Measurements from ENCODE around the gene ADCY1.

The ADCY1 gene

DNA sequence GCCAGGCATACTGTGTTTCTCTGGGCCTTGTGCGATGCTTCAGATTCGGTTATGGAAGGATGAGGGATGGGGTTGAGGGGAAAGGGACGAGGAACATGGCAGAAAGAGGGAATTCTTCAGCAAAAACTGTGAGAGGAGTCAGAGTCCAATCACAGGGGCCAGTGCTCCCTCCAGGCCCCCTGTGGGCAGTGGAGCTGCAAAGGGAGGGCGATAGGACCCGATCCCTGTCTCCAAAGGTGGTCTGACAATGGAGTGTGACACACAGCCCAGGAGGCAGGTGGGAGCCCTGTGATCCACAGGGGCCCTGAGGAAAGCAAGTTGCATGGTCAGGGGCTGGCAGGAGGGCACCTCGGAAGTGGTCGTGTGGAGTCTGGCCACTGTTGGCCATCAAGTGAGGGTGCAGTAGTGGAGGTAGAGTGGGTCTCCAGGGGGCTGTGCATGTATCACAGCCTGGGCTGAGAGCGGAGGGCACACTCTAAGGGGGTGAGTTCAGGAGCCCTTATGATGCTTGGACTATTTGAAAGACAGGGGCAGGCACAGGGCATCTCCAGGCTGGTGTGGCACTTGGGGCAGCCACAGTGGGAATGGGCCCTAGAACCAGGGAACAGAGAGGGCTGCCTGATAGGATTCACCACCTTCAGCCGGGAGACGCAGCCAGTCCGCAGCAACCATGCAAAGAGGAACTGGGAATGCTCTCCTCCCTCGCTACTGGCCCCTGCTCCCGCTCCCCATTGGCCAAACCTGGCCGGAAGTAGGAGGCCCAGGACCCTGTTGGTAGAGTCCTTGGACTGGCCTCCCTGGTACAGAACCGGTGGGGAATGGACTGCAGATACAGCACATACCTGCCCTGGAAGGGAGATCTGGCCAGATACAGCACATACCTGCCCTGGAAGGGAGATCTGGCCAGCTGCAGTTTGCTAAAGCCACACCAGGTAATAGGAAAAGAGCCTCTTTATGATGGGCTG lies 115.9 kb downstream of the ADCY1 start:
- no peak for DNase-seq (ENCODE audit: low read depth, low spot score)

DNA sequence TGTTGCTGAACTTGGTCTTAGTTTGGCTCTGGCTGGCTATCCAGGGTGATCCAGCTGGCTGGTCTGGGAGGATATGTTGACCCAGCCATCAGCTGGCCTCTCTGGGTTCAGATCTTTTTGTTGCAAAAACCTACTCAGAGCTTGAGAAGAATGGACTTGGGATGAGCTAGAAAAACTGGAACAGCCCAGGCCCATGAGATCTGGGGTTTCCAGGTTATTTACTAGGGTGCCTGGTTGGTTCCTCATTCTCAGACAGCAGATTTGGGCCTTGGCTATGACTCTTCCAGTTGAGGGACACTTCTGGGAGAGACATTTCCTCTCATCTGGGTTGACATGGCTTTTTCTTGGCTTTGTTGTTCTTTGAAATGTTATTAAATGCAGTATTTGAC lies 116.6 kb downstream of the ADCY1 start:
- DNase-seq (ENCODE audit: low read depth, low spot score), result no peak

DNA sequence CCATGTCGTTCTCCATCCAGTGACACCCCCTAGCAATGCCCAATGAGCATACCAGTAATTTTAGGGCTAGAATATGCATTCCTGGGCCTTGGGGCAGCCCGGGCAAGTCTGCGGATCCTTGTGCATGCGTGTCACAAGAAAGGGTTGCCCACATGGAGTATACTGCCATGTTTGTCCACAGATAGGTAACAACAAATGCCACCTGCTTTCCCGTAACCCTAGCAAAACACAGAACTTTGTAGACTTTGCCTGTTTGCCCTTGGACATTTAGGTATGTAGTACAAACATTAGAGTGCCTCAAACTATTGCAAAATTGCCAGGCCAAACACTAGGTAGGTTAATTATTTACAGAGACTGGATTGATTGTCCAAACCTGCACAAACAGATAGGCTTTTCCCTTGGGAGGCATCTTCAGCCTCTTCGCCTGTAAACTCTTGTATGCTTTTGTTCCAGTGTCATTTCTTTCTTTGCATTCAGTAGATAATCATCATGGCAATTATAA lies 117.0 kb downstream of the ADCY1 start:
- no peak for DNase-seq (ENCODE audit: low read depth, low spot score)

DNA sequence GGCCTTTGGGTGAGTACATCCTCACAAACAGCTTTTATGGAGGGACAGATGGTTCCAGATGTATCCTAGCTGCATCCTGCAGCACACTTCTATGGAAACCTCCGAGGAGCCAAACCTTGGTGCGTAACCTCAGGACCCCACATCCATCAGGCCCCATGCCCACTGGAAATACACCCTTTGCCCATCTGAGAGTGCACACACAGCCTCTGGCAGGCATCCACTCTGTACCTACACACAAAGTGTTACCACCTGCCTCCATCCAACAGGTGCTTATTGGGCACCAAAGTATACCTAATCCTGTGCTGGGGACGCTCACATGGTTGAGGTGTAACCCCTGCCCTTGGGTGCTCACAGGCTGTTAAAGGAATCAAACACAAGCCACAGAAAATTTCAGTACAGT lies 117.9 kb downstream of the ADCY1 start:
- DNase-seq (ENCODE audit: low read depth, low spot score), result no peak

DNA sequence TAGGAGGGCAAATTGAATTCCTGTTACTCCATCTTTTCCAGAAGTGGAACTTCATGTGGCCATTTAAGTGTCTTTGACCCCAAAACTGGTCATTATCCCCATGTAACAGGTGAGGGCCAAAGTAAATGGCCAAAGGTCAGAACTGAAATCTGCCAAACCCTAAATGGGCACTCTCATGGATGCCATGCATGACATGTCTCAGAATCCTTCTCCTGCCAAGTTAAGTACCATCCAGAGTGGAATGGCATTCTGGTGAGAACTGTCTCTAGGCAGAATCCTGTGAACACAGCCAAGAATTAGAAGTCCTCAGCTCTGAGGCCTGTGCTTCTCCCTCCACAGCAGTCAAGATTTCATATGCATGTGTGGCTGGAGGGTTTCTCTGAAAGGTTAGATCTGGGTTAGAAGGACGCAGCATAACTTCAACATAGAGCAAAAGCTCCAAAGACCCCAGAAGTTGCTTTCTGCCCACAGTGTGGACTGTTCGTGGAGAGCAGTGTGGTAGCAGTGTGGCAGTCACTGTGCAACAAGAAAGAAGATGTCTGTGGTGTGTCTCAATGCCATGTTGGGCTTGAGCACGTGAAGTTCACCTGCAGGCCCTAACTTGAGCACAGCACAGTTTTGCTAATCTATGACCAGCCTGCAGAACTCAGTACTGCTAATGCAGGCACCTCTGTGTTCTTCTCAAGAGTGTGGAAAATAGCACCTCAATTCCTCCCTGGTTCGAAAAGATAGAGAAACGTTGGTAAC lies 121.3 kb downstream of the ADCY1 start:
- no peak for DNase-seq (ENCODE audit: low read depth, low spot score)

DNA sequence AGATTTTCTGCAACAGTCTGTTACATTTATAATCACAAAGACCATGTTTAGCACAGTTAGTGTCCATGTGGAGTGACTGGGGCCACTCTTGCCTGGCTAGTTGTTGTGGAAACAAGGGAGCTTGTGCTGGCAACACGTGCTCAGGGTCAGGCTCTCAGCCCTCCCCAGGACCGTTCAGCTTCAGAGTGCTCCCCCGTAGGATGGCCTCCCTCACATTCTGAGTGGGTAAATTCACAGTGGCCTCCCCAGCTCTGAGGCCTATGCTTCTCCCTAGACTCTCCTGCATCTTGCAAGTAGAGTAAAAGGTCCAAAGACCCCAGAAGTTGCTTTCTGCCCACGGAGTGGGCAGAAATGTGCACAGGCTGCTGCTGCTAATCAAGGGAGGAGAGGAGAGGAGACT lies 122.3 kb downstream of the ADCY1 start:
- DNase-seq (ENCODE audit: low read depth, low spot score), result no peak

DNA sequence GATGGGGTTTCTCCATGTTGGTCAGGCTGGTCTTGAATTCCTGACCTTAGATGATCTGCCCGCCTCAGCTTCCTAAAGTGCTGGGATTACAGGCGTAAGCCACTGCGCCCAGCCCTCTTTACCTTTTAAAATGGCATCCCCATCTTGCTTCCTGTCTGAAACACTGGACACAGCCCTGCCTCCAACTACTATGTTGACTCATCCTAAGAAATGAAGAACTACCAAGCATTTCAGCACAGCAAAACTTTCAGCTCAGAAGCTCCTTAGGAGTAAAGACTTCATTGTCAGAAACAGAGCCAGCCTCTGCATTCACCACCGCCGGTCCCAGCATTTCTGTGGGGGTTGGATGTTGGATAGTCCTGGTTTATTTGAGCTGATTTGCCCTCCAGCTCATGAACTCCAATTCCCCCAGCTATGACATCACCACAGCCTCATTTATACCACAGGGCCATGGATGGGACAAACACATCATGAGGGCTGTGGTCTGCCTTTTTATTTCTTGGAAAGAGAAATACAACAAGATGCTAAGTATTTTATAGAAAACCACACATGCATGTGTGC lies 123.5 kb downstream of the ADCY1 start:
- DNase-seq (ENCODE audit: low read depth, low spot score), result no peak

DNA sequence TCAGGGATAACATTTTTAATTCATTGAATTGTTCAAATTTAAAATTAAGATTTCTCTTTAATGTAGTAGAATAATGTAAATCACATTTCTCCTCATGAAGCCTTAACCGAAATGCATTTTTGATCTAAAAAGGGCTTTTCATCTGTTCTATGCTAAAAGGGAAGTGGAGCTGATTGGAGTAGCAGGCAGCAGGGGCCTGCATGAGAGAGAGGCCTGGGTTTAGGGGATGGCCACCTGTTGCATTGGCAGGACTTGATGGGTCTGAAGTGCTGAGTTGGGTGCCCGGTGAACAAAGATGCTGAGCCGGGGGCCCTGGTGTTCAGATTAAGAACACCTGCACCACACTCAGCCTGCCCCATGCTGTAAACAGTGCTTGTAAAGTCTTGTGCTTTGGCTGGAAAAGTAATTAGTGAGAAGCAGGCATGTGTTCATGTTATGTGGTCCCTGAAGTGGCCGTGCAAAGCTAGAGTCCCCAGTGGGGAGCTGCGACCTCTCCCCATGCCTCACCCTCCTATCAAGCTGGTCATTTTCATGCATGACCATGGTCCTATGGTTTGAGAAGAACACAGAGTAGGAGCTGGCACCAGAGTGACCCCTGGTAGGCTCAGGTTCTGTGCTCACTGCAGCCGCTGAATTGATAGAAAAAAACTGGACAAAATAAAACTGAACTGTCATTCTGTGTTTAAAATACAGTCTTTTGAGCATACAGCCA lies 124.3 kb downstream of the ADCY1 start:
- no peak for DNase-seq (ENCODE audit: low read depth, low spot score)

DNA sequence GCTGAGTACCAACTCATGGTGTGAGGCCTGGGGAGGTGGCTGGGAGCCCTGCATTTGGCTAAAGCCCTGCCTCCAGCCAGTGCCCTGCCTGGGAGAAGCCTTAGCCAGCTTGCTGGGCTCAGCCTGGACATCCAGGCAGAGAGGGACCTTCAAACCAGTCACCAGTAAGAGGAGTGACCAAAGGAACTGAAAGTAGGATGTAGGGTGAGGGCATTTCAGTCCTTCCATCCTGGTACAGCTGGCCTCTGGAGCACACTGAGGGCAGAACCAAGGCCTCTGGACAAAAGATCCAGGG lies 124.8 kb downstream of the ADCY1 start:
- DNase-seq (ENCODE audit: low read depth, low spot score), result no peak

DNA sequence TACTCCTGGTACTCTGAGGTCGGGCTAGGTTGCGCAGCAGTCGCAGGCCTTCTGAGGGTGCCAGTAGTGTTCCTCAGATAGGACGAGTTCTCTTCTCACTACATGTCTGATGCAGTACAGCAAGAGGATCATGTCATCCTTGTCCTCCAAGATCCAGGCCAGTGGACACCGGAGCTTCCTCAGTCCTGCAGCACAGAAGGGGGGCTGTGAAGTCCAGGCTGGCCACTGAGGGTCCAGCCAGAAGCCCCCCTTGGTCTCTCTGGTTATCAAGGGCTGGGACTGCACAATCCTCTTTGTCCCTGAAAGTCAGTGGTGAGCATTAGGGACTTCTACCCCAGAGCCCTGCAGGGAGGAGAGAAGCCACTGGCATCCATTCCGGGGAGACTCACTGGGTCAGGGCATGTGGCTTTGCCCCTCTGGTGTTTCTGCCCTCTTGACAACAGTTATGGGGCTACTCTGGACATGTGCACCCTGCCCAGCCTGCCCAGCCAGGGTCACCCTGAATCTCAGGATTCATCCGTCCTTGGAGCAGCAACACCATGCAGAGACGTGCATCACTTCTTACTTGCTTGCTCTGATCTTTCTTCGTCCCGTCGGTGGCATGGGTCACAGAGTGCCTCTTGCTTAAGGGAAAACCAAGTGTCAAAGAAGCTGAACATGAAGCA lies 125.7 kb downstream of the ADCY1 start:
- no peak for DNase-seq (ENCODE audit: low read depth, low spot score)

DNA sequence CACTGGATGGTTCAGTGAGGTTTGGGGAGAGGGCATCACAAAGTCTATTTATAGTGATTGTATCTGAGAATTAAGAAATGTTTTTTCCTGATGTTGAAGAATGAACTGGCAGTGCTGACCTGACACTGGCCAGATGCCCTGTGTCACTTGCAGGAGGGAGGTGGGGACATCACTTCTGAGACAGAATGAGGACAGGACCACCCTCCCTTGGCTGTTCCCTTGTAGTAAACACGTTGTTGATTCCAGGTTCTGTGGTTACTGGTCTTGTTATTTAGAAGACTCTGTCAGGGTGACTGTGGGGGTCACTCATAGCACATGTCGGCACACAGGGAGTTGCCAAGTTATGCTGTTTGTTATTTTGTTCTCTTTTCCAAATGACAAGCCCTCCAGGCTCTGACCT lies 126.4 kb downstream of the ADCY1 start:
- no peak for DNase-seq (ENCODE audit: low read depth, low spot score)

DNA sequence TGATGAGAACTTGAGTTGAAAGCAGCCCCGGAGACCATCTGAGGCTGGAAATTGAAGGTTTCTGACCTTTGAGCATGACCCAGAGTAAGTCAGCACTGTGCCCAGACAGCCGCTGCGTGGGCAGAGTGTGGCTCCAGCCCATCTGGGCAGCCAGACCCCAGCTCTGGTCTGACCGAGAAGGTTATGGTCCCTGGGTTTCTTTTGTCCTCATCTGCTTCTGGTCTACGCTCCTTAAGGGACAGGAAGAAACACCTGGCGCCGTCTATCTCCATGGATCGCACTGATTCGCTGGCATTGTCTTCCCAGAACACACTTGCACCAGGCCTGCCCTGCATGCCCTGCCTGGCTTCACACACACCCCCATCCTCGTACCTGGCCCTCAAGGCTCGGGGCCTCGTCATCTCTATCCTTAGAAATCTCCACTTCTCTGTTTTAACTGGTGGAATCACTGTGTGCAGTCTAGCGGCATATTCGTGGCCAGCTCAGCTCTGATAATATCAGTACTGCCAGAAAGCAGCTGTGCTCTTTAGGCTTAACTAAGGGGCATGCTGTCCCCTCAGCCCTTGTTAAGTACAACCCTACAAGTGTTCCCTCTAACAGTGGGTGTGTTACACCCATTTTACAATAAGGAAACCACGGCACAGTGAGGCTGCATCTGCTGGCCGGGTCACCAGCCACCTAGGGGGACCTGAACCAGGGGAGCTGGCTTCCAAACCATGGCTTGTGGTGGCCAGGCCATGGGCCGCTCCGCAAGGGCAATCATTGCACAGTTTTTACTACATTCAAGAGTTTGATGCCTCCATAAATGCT lies 127.7 kb downstream of the ADCY1 start:
- no peak for DNase-seq (ENCODE audit: low read depth, low spot score)

DNA sequence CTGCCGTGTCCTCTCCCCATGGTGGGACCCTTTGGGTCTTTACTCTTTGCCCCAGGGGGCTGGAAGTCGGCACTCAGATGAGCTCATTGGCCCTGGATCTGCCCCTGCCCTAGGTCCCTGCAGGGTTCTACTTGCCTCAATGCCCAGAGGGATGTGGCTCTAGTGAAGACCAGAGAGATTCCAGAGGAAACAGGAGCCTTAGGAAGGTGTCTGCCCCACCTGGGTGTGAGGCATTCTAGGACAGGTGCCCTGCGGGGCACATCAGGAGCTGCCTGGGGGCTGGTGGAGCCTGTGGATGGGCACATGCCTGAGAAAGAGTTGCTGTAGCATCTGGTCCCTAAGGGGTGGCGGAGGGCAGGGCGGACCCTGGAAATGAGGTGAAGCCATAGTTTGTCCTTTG lies 128.6 kb downstream of the ADCY1 start:
- no peak for DNase-seq (ENCODE audit: low read depth, low spot score)

DNA sequence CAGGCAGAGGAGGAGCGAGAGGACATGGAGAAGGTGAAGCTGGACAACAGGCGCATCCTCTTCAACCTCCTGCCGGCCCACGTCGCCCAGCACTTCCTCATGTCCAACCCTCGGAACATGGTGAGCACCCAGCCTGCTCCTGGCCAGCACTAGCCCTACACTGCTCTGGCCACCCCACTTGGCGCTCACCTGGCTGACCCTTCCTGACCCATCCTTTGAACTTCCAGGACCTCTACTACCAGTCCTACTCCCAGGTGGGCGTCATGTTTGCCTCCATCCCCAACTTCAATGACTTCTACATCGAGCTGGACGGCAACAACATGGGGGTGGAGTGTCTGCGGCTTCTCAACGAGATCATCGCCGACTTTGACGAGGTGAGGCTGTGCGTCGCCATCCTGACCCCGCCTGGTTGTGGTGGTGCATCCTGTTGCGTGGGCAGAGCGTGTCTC lies 129.2 kb downstream of the ADCY1 start:
- no peak for DNase-seq (ENCODE audit: low read depth, low spot score)

DNA sequence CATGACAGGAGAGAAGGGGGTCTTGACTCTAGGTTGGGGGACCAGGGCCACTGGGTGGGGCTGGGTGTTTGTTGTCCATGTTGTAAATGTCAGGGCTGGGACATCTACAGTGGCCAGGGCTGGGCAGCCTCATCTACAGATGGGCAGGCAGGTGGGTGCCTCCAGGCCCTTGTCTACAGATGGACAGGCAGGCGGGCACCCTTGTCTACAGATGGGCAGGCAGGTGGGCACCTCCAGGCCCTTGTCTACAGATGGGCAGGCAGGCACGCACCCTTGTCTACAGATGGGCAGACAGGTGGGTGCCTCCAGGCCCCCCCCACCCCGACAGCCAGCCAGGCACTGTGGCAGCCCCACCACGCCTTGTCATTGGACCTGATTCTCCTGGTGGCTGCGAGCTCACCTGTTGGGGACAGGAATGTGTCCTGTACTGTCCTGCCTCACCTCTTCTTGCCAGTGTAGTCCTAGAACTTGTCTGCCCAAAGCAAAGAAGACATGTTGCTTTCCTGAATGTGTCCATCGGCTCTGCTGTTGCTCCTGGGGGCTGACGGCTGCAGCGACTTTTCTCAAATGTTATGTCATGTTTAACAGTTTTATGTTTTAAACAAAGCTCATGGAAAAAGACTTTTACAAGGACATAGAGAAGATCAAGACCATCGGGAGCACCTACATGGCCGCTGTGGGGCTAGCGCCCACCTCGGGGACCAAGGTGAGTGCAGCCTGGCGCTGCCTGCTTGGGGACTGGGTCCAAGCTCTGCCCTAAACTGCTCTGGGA lies 129.9 kb downstream of the ADCY1 start:
- no peak for DNase-seq (ENCODE audit: low read depth, low spot score)

DNA sequence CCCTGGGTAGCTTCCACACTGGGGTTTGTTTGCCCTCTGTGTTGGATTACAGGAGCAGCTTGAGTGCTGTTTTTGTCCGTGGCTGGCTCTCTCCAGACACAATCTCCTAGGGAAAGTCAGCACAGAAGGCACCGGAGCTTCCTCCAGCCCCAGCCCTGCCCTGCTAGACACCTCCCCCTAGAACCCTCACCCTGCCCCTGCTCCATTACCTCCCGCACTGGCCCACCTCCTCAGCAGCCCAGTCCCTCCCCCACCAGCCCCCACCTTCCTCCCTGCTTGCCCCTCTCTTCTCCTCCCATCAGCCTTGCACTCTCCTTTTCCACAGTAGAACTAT lies 130.5 kb downstream of the ADCY1 start:
- DNase-seq (ENCODE audit: low read depth, low spot score), result no peak

DNA sequence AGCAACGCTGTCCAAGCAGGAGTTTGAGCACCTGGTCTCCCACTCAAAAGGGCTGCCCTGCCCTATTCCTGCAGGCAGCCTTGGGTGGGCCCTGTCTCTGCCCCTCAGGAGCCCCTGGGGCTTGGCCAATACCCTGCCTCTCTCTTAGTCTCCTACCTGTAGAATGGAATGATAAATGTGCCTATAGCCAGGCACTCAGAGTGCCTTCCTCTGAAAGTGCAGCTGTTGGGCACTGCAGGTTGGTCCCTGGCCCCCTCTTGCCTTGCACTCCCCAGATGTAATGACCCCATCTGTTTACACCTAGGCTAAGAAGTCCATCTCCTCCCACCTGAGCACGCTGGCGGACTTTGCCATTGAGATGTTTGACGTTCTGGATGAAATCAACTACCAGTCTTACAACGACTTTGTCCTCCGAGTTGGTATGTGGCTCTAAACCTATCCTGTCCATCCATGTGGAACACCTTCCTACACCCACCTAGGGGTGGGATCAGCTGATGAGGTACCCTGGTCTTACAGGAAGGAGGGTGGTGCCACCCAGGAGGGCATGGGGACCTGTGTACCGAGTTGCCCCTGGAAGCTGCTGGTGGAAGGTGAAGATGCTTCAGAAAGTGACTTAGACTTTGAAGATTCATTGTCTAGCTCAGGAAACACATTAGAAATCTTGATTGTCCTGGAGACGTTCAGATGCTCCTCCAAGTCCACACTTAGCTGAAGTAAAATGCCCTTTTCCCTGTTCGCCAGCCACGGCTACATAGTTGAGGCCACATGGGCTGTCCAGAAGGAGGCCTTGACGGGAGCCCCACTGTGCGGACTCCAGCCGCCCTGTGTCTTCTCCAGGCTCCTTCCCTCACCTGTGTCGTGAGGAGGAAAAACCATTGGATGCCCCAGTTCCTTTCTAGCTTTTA lies 134.1 kb downstream of the ADCY1 start:
- DNase-seq (ENCODE audit: low read depth, low spot score), result no peak

DNA sequence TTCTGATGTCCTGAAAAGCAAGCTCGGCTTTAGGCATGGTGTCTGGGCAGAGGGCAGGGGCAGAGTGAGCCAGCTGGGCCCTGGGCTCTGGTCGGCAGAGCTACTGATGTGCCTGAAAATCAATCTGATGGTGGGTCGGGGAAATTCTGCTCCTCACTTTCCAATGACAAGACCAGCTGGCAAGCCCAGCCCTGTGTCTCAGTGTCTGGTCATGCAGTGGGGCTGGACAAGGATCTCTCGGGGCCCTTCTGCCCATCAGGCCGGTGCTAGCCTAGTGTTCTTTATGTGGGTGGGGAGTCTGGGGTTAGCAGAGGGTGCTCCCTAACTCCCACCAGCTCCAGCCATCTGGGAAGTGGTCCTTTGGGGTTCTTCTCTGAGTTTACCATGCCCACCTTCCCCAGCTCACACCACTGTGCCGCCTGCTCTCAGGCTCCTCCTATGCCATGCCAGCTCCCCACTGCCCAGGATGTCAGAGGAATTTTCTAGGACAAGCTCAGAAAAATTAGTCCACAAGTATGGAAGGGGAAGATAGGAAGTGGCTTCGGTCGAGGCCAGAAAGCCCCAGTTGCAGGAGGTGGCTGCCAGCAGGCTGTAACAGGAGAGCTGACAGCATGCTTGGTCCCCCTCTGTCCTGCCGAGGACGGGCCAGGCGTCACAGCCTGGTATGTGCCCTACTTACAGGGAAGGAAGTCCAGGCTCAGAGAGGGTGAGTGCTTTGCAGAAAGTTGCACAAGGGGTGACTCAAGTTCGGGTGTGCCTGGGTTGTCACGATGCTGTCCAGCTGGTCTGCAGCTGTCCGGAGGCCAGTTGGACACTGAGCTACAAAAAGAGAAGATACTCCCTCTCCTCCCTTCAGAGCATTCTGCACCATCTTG lies 135.2 kb downstream of the ADCY1 start:
- DNase-seq (ENCODE audit: low read depth, low spot score), result no peak

All from activated CD4-positive, CD25-positive, alpha-beta regulatory T cell treated with anti-CD3 and anti-CD28 coated beads, Interleukin-2, amount 50 U/mL, for 16 hours (primary cell).